Activated T-helper 1 cell treated with anti-CD3 and anti-CD28 coated beads, Interleukin-2, amount 50 U/mL, for 16 hours (primary cell): ENCODE results near the gene ZNF853.
A peak's percentile ranks its signal among the peaks of the same experiment; 100 is the strongest.

Experiments used
- DNase-seq, 2 donors: peaks; one replicate each; pipeline ENCODE4 v3.0.0-alpha.2; 2020; ENCODE audit warnings: low read depth in 1 of 2, low spot score in 1 of 2

The ZNF853 gene

GRCh38 chr7:6636741-6637543 lies 21.5 kb downstream of the ZNF853 start, which contains the start of gene ZNF316:
ZNF316 (plus strand) TSS chr7:6637318; CDS start chr7:6642410, 5,092 bp downstream.
- peak; percentile 22 to 56 for DNase-seq

GRCh38 chr7:6637544-6638229 lies 22.3 kb downstream of the ZNF853 start:
- peak in 1 of 2 donors; percentile 42 for DNase-seq

DNA sequence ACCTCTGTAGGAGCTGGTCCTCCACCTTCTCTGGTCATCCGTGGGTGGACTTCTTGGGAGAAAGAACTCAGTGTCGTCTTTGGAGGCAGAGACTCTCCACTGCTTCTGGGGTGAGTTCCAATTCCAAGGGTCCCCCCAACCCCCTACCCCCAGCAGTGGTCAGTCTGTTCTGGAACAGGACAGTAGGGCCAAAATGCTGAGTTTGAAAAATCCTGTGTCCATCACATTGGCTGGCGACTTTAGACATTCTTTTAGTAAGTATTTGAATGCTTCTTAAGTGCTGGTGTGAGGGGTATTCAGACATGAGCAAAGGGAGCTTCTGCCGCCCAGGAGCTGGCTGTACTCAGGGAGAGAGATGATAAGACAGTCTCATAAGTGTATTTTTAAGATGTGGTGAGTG lies 23.6 kb downstream of the ZNF853 start:
- DNase-seq = no peak

GRCh38 chr7:6639627-6640026 lies 24.2 kb downstream of the ZNF853 start:
- DNase-seq = no peak

GRCh38 chr7:6640246-6640721 lies 24.9 kb downstream of the ZNF853 start:
- DNase-seq = no peak

- DNase-seq = no peak
Measured at GRCh38 chr7:6641305-6642035, 26.1 kb downstream of the ZNF853 start.

DNA sequence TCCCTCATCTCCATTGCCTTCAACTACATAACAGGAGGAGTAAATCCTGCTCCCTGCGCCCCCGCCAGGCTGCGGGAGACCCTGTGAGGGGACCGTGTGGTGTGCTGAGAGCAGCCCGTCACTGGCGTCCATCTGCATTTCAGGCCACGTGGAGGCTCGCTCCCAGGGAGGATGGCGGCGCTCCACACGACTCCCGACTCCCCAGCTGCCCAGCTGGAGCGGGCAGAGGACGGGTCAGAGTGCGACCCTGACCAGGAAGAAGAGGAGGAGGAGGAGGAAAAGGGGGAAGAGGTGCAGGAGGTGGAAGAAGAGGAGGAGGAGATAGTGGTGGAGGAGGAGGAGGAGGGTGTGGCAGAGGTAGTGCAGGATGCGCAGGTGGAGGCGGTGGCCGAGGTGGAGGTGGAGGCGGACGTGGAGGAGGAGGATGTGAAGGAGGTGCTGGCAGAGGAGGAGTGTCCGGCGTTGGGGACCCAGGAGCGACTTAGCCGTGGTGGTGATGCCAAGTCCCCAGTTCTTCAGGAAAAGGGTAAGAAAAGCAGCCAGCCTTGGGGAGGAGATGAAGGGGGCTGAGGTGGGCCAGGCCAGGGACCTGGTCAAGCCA lies 26.9 kb downstream of the ZNF853 start:
- DNase-seq = no peak

- DNase-seq = no peak
Measured at GRCh38 chr7:6642861-6643640, 27.6 kb downstream of the ZNF853 start.

- DNase-seq = no peak
Measured at GRCh38 chr7:6643915-6644625, 28.7 kb downstream of the ZNF853 start.

DNA sequence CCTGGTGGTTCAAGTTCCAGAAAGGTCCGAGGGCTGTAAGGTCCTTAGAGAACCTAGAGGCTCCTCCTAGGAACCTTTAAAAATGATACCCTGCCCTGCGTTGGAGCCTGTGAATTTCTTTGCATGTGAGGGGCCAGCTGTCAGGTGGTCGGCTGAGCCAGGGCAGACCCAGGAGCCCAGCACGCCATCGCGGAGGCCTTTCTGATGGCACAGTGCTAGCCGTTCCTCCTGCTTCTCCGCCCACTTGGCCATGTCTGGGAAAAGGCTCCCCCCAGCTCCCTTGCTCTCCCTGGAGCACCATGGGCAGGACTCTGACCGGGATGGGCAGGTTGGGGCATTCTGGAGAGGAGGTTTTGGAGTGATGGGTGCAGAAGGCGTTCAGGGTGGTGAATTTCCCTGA lies 29.3 kb downstream of the ZNF853 start:
- DNase-seq = no peak

DNA sequence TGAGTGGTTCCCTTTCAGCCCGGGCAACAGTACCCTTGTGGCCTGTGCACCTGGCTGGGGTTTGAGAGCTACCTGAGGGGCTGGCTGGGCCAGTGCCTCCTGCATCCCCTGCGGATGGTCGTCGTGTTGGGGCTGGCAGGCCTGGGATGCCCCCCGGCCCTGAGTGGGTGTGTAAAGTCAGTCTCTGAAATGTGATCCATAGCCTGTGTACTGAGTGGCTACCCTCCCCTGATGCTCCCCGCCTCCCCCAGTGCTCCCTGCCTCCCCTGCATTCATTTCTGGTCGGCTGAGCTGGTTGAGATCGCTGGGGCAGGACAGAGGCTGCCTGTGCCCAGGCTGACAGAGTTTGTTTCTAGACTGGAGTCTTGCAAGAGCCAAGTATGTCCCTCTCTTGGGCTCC lies 31.1 kb downstream of the ZNF853 start:
- no peak for DNase-seq

DNA sequence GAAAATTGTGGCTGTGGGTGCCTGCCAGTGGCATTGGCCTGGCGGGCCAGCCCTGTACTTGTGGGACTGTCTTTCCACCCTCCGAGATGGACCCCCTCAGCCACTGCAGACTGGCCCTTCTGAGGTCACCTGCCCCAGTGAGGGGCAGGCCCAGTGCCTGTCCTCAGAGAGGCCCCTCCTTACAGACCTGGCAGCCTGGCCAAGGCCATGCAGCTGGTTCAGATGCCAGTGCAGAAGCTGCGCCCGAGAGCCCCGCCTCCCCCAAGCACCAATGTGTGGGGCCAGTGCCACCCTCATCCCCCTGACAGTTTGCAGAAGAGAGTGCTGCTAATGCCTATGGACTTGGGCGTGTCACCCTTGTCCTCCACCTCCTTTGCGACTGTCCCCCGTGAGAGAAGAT lies 31.7 kb downstream of the ZNF853 start:
- no peak for DNase-seq

DNA sequence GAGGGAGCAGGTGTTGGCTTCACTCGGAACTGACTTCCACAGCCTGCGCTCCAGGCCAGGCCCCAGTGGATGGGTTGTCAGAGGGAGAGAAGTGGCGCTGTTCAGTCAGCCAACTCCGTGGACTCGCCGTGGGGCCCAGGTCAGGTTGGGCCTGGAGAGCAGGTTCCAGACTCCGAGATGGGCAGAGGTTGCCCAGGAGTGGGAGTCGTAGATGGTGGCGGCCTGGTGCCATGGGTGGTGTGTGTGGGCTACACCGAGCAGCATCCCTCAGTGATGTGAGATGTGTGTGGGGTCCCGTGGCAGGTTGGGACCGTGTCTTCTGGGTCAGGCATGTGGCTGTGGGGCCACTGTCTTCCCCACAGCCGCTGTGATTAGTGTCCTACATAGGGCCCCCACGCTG lies 32.1 kb downstream of the ZNF853 start:
- DNase-seq = no peak

DNA sequence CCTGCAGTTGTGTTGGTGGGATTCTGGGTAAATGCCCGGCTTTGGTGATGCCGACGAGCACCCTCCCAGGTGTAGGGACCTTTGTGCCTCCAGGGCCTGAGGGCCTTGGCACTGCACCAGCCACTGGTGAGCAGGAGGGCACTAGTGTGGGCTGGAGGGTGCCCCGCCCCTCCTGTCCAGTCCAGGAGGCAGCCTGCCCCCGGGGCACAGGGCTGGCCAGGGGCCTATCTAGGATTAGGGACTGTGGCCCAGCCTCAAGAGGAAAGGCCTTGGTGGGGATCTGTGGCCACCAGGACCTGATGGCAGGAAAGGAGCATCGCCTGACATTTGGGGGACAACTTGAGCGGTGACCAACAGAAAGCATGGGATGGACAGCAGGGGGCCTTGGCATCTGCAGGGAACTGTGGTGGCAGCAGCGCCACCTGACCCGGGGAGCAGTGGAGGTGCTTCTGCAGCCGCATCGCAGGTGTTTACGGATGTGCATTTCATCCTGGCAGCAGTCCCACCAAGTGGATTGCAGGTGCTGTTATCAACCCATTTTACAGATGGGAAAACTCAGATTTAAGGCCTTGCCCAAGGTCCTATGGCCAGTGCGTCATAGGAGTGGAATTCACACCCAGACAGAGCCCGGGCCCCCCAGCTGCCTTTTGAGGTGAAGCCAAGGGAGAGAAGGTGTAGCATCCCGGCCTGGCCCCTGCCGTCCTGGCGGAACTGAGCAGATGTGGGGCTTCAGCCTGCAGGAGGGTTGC lies 32.8 kb downstream of the ZNF853 start:
- no peak for DNase-seq

DNA sequence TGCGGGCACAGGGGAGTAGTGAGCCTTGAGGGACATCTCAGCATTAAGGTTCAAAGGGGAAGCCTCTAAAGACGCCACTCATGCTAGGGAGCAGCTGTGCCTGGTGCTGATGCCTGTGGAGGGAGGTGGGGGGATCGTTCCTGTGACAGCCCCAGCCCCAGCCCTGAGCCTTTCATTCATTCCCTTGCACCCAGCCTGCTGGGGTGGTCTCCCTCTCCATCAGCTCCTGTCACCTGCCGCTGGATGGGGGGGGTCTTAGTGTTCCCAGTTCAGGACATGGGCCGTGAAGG lies 33.4 kb downstream of the ZNF853 start:
- DNase-seq = no peak

GRCh38 chr7:6649241-6649961 lies 34.0 kb downstream of the ZNF853 start:
- DNase-seq = no peak

- no peak for DNase-seq
Measured at GRCh38 chr7:6650086-6650485, 34.7 kb downstream of the ZNF853 start.

DNA sequence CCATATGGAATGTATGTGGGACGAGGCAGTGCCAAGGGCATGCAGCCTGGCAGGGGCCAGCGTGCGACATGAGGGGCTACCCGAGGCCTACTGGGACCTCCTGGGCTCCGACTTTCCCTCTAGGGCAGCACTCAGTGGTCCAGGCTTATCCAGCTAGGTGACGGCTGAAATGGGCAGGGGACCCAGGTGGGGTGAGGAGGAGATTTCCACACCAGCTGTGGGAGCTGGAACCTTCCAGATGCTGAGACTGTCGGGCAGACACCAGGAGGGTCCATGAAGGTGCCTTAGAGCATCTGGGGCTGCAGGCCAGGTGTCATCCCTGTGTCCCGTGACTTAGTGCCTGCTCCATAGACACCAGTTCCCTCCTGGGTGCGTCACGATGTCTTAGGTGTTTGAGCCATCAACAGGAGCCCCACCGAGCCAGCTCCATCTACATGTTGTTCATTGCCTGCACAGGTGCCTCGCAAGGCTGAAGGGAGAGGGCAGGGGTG lies 35.2 kb downstream of the ZNF853 start:
- DNase-seq = no peak
